Kidney (tissue), 14 donors: ENCODE data around the gene CUBN. TPM values are rescaled to one million over a fixed set of nuclear protein-coding genes. Genes with fewer than 3 reads are reported as not detected.
A peak's percentile ranks its signal among the peaks of the same experiment; 100 is the strongest.

ENCODE experiments used
- DNase-seq, 5 donors: peaks; one replicate each; pipeline ENCODE4 v3.0.0-alpha.2; 2013 to 2020
- FAIRE-seq: peaks from 2 replicates; lab custom pipeline; 2012; peaks lifted over from hg19 to GRCh38; lab: Jason Lieb, UNC
- H3K27ac ChIP-seq, 2 donors: one replicate each; pipeline ENCODE4 v1.7.0; 2013; ENCODE audit warnings: low read depth in 2 of 2, low read length in 2 of 2, inconsistent platforms in 1 of 2
- H3K27me3 ChIP-seq: one replicate; pipeline ENCODE4 v1.7.1; 2013; ENCODE audit warnings: low read length, inconsistent platforms; ENCODE audit not compliant: control insufficient read depth, insufficient read depth
- H3K36me3 ChIP-seq, 3 donors: one replicate each; pipeline versions ENCODE4 v1.7.0 to v1.7.1; 2013; ENCODE audit warnings: low read length in 3 of 3, control low read depth in 1 of 3, inconsistent platforms in 1 of 3; ENCODE audit not compliant: insufficient read depth in 3 of 3, control insufficient read depth in 2 of 3
- H3K4me1 ChIP-seq, 3 donors: one replicate each; pipeline versions ENCODE4 v1.7.0 to v1.7.1; 2013; ENCODE audit warnings: low read length in 3 of 3, inconsistent platforms in 1 of 3, low read depth in 1 of 3; ENCODE audit not compliant: control insufficient read depth in 2 of 3, insufficient read depth in 2 of 3
- H3K4me3 ChIP-seq, 3 donors: one replicate each; pipeline versions ENCODE4 v1.7.0 to v1.8.1; 2013; ENCODE audit warnings: low read length in 3 of 3, control low read depth in 1 of 3, inconsistent platforms in 1 of 3
- H3K9ac ChIP-seq, 3 donors: one replicate each; pipeline versions ENCODE4 v1.7.0 to v1.7.1; 2013; ENCODE audit warnings: low read length in 3 of 3, control low read depth in 1 of 3, inconsistent platforms in 1 of 3
- H3K9me3 ChIP-seq, 3 donors: one replicate each; pipeline versions ENCODE4 v1.7.0 to v1.7.1; 2013; ENCODE audit warnings: low read length in 3 of 3, control low read depth in 1 of 3, inconsistent platforms in 1 of 3; ENCODE audit not compliant: control insufficient read depth in 2 of 3, insufficient read depth in 1 of 3
- CTCF ChIP-seq: IDR thresholded peaks from 3 replicates; pipeline ENCODE4 v1.5.1; 2012; ENCODE audit warnings: mild to moderate bottlenecking, moderate library complexity, borderline replicate concordance; ENCODE audit not compliant: insufficient read depth; ENCODE audit errors: extremely low read depth
- intact Hi-C: fragments of 100-400 bp; cut with DNase I; formaldehyde crosslinking; loops from one replicate; pipeline ENCODE4 v1.11.1; 2022
- polyA plus RNA-seq: library from polyadenylated mRNA; stranded (reverse); fragments of 350-450 nt; fragmentation: Illumina TruSeq; extraction: RNeasy Lipid Tissue Mini Kit (QIAGEN cat#74804); gene quantifications from one replicate; pipeline ENCODE4 v1.2.3, GENCODE V29; 2014; ENCODE audit warnings: low read depth, low replicate concordance; ENCODE audit not compliant: insufficient read depth
- total RNA-seq: library from RNA; stranded (reverse); fragmentation: NEBNext Ultra II Directional; extraction: Animal tissue kit (Norgen Biotek cat#: 25700); gene quantifications from one replicate; pipeline ENCODE4 v1.2.1, GENCODE V29; 2021
- donor health status: control.
- donor health status: control.
- donor health status: control.
- donor health status: control.
- donor health status: control.
- donor health status: DM: yes; HTN: yes; CAD: no.
- donor health status: Normal renal cell carcinoma (clear cell type).

CUBN gene
- total and polyA plus RNA-seq, 2 donors from 2014 or later = 14.8 to 31.6 TPM

GRCh38 chr10:16965740-16966447, 163.7 kb downstream of the CUBN start:
- no peak for TF ChIP-seq CTCF
- H3K9me3 ChIP-seq = no peaks in the 10 kb centered on the region
- no peak overlapping the region for H3K9ac ChIP-seq
- H3K27me3 ChIP-seq = no peaks in the 10 kb centered on the region
- H3K27ac ChIP-seq = no peak overlapping the region
- no peak for FAIRE-seq
- DNase-seq = peak in 1 of 5 donors; percentile 43
- H3K4me1 ChIP-seq = peaks cover 2 to 6% (median 4%) of the 10 kb centered on the region in 3 donors
- H3K36me3 ChIP-seq = peaks cover 0 to 5% (median 2%) of the 10 kb centered on the region in 3 donors
- intact Hi-C loops = no loop called here
- H3K4me3 ChIP-seq = no peak overlapping the region

DNA sequence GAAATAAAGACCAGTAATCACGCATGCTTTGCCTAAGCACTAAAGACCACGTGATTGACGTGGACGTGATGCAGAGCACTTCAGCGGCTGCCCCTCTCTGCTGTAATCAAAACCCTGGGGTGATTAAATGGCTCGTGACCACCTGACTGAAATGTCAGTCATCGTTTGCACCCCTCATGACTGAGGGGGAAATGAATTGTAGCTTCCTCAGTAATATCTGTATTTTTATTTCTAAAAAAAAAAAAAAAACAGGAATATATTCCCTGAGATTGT, 164.3 kb downstream of the CUBN start:
- no peaks in the 10 kb centered on the region for H3K9me3 ChIP-seq
- no peak overlapping the region for H3K9ac ChIP-seq
- H3K4me3 ChIP-seq = no peak overlapping the region
- no peak for DNase-seq
- no peak overlapping the region for H3K27ac ChIP-seq
- peaks cover 2 to 6% (median 4%) of the 10 kb centered on the region in 3 donors for H3K4me1 ChIP-seq
- no peaks in the 10 kb centered on the region for H3K27me3 ChIP-seq
- intact Hi-C loops = no loop called here
- H3K36me3 ChIP-seq = peaks cover 0 to 5% (median 2%) of the 10 kb centered on the region in 3 donors
- FAIRE-seq = no peak
- no peak for TF ChIP-seq CTCF

DNA sequence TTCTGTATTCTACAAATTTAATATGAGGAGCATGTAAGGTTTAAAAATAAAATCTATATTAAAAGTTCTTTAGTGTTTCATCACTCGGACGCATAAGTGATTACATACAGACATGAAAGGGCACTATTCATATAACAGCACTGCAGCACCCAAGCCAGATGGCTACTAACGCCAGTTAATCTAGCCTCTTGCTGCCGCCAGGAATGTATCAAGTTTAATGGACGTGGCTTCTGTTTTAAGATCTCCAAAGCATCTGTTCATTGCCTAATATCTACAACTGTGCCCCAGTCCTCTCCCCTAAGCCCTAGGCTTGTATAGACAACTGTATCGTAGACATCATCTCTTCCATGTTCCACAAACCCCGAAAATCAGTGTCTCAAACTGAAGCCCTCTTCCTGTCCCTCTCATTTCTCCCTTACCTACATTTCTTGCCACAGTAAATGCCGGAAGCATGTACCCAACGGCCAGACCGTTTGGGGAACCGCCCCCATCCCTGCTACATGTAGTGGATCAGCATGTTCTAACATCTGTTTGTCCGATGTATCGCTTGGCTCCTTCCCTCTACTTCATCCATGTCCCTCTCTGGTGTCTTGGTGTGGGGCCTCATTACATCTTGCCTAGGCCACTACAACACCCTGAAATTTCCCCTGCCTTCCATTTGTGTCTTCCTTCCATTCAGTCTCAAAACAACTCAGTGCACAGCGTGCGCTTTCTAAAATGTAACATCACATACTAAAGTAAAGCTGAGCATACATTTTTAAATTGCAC, 164.9 kb downstream of the CUBN start:
- peaks cover 0 to 5% (median 2%) of the 10 kb centered on the region in 3 donors for H3K36me3 ChIP-seq
- H3K27me3 ChIP-seq = no peaks in the 10 kb centered on the region
- H3K4me1 ChIP-seq = peaks cover 2 to 6% (median 4%) of the 10 kb centered on the region in 3 donors
- H3K9ac ChIP-seq = no peak overlapping the region
- DNase-seq (no peak), FAIRE-seq (no peak)
- H3K27ac ChIP-seq = no peak overlapping the region
- intact Hi-C loops = no loop called here
- no peaks in the 10 kb centered on the region for H3K9me3 ChIP-seq
- TF ChIP-seq CTCF = no peak
- H3K4me3 ChIP-seq = no peak overlapping the region
